GM10248 (cell line): ENCODE results near the gene BPIFB1.

Experiments
- CTCF ChIA-PET: fragments of 300-600 bp; sonication (Branson Sonifier 250); formaldehyde crosslinking; extraction: SDS; loops from one replicate; lab custom pipeline; 2021; ENCODE audit warnings: antibody characterized with exemption; lab: Yijun Ruan, JAX
- POLR2A ChIA-PET: fragments of 350-650 bp; sonication (Branson Sonifier 250); formaldehyde crosslinking; extraction: SDS; loops from one replicate; lab custom pipeline; 2020; ENCODE audit warnings: antibody characterized with exemption; lab: Yijun Ruan, JAX
- DNase-seq: peaks from one replicate; pipeline ENCODE4 v3.0.0; 2012; ENCODE audit errors: extremely low spot score
- TF ChIP-seq, protein P1 (sequence below): IDR thresholded peaks from 2 replicates; pipeline ENCODE4 v1.5.1; 2012; ENCODE audit warnings: mild to moderate bottlenecking, low read depth; ENCODE audit errors: extremely low read depth, missing control alignments, control extremely low read depth

Gene BPIFB1

DNA sequence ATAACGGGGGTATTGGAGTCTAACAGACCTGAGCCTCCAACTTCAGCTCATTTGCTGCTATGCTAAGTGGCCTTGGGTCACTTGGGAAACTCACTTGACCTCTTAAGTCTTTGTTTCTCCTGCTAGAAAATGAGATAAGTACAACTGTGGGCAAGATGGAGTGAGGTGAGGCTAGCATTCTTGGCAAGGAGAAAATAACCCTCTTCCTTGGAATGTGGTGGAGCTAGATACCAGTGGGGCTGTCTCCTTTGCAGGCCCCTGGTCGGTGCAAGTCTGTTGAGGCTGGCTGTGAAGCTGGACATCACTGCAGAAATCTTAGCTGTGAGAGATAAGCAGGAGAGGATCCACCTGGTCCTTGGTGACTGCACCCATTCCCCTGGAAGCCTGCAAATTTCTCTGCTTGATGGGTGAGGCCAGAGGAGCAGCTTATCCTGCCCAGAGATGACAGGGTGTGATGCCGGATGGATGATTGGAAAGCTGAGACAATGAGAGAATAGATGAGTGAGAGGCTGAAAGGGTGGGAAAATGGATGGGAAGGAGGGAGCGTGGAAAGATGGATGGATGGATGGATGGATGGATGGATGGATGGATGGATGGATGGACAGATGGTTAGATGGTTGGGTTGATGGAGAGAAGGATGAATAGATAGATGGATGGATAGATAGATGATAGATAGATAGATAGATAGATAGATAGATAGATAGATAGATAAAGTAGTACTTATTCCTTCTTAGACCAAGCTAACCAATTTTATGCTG lies 42.9 kb upstream of the BPIFB1 start:
- POLR2A ChIA-PET, result interaction anchor here (0.6 kb wide), 1 partner anchor 12 kb away, joined by 5 read pairs; no protein-coding TSS in a partner anchor

GRCh38 chr20:33240923-33241322 lies 42.1 kb upstream of the BPIFB1 start:
- POLR2A ChIA-PET, result no interaction called here
- CTCF ChIA-PET, result no interaction called here
- TF ChIP-seq, protein P1, sequence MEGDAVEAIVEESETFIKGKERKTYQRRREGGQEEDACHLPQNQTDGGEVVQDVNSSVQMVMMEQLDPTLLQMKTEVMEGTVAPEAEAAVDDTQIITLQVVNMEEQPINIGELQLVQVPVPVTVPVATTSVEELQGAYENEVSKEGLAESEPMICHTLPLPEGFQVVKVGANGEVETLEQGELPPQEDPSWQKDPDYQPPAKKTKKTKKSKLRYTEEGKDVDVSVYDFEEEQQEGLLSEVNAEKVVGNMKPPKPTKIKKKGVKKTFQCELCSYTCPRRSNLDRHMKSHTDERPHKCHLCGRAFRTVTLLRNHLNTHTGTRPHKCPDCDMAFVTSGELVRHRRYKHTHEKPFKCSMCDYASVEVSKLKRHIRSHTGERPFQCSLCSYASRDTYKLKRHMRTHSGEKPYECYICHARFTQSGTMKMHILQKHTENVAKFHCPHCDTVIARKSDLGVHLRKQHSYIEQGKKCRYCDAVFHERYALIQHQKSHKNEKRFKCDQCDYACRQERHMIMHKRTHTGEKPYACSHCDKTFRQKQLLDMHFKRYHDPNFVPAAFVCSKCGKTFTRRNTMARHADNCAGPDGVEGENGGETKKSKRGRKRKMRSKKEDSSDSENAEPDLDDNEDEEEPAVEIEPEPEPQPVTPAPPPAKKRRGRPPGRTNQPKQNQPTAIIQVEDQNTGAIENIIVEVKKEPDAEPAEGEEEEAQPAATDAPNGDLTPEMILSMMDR, result no peak
- no peak for DNase-seq

More for the DNA sequence above, 42.9 kb upstream of the BPIFB1 start:
- CTCF ChIA-PET, result interaction anchor here (0.6 to 0.7 kb wide), 2 partner anchors 12 to 17 kb away, joined by 3 read pairs; no protein-coding TSS in a partner anchor
- TF ChIP-seq, protein P1, result no peak
- DNase-seq, result no peak

GRCh38 chr20:33242319-33243100 lies 40.5 kb upstream of the BPIFB1 start:
- TF ChIP-seq, protein P1, result no peak
- CTCF ChIA-PET, result no interaction called here
- POLR2A ChIA-PET, result no interaction called here
- DNase-seq, result no peak

DNA sequence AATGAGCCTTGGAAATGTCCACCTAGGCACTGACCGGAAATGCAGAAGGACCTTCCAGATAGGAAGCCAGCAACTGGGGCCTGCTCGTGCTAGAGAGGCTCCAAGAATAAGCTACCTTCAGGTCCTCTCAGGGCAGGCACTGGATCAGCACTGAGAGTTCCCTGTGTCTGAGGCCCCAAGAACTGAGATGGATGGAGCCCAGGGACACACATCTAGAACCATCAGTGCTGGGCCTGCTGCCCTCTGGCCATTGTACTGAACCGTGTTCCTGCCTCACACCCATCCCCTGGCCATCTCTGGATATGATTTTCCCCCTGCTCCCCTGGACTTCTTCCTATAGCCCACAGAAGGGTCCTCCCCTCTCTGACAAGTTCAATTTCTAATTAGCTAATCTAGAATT lies 36.9 kb upstream of the BPIFB1 start:
- no peak for DNase-seq
- POLR2A ChIA-PET, result no interaction called here
- TF ChIP-seq, protein P1, result no peak
- CTCF ChIA-PET, result interaction anchor here (0.8 to 1.6 kb wide), 7 partner anchors 11 to 46 kb away, joined by 3 to 7 read pairs (median 3); partner anchors contain the start of gene BPIFA1

DNA sequence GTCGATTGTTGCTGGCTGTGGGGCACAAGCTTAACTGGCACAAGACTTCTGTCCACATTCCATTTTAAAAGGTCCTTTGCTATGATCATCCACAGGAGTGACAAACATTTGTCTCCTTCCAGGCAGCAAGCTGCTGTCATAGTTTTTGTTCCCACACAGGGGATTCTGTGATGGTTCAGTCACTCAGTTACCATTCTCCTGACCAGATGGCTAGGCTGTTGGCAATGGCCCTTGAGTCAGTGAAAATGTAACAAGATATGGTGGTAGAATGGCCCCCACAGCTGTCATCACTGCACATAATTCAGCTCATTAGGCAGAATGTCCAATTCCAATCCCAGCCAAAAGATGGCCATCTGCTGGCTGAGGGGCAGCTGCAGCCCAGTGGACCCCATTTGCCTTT lies 33.6 kb upstream of the BPIFB1 start:
- ChIA-PET CTCF (interaction anchor here (1.1 kb wide), 1 partner anchor 14 kb away, joined by 3 read pairs; the partner anchor contains the start of gene BPIFA1), POLR2A (no interaction called here)
- TF ChIP-seq, protein P1, result no peak
- DNase-seq, result no peak

DNA sequence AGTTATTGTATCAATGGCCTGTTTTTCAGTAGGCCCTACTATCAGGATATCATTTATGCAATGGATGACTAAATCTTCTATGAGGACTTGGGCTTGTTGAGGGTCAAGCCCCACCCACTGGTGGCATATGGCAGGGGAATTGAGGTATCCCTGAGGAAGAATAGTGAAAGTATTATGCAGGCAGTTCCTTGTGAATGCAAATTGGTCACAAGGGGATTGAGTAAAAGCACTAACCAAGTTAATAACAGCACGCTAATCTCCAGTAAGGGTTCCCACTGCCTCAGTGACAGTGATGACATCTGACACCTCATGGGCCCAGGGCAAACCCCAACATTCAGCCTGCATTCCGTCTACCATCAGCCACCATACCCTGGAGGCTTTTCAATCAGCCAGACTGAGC lies 32.3 kb upstream of the BPIFB1 start:
- ChIA-PET POLR2A (no interaction called here), CTCF (interaction anchor here (1.1 kb wide), 1 partner anchor 15 kb away, joined by 3 read pairs; the partner anchor contains the start of gene BPIFA1)
- TF ChIP-seq, protein P1, result no peak
- no peak for DNase-seq
